HepG2 (cell line): Measurements from ENCODE around the gene GTF3C5. TPM values are rescaled to one million over a fixed set of nuclear protein-coding genes. Genes with fewer than 3 reads are reported as not detected.

Experiments
- CC2D1A ChIP-seq: sonication (generic); formaldehyde crosslinking; IDR thresholded peaks from 2 replicates; pipeline ENCODE4 v1.8.1; 2023; ENCODE audit warnings: mild to moderate bottlenecking, missing genetic modification reagents
- CENPT ChIP-seq: sonication (generic); formaldehyde crosslinking; IDR thresholded peaks from 2 replicates; pipeline ENCODE4 v1.8.0; 2022; ENCODE audit warnings: low read depth, mild to moderate bottlenecking, moderate library complexity, missing genetic modification reagents
- ETV5 ChIP-seq: IDR thresholded peaks from 2 replicates; pipeline ENCODE4 v1.6.1; 2018; ENCODE audit warnings: missing biosample characterization, missing genetic modification reagents, inconsistent platforms, borderline replicate concordance
- FOXK1 ChIP-seq: sonication (generic); formaldehyde crosslinking; IDR thresholded peaks from 2 replicates; pipeline ENCODE4 v1.4.0; 2020; ENCODE audit warnings: low read depth, missing genetic modification reagents, borderline replicate concordance
- ISX ChIP-seq: sonication (generic); formaldehyde crosslinking; conservative IDR thresholded peaks from 2 replicates; pipeline ENCODE4 v1.5.0; 2020; ENCODE audit warnings: missing genetic modification reagents
- NBN ChIP-seq: fragments of 450-650 bp; conservative IDR thresholded peaks from 2 replicates; pipeline ENCODE4 v1.6.1; 2017
- NR1H2 ChIP-seq: sonication (generic); formaldehyde crosslinking; IDR thresholded peaks from 2 replicates; pipeline ENCODE4 v1.8.1; 2022; ENCODE audit warnings: low read depth, missing genetic modification reagents, borderline replicate concordance
- RCOR2 ChIP-seq: IDR thresholded peaks from 2 replicates; pipeline ENCODE4 v1.6.1; 2016; ENCODE audit warnings: missing biosample characterization, missing genetic modification reagents
- REST ChIP-seq, 2 experiments: IDR thresholded peaks; 2 replicates each; pipeline ENCODE4 v1.6.1; 2011 to 2012; ENCODE audit warnings: low read length in 2 of 2, borderline replicate concordance in 1 of 2, low read depth in 1 of 2, mild to moderate bottlenecking in 1 of 2, moderate library complexity in 1 of 2
- RFX1 ChIP-seq: fragments of 450-650 bp; IDR thresholded peaks from 2 replicates; pipeline ENCODE4 v1.6.1; 2017
- RFXANK ChIP-seq: IDR thresholded peaks from 2 replicates; pipeline ENCODE4 v1.6.1; 2016
- RORA ChIP-seq: sonication (generic); formaldehyde crosslinking; IDR thresholded peaks from 2 replicates; pipeline ENCODE4 v1.5.0; 2020; ENCODE audit warnings: mild to moderate bottlenecking, missing genetic modification reagents, moderate library complexity
- SMAD3 ChIP-seq: sonication (generic); formaldehyde crosslinking; IDR thresholded peaks from 2 replicates; pipeline ENCODE4 v1.4.0; 2020; ENCODE audit warnings: missing genetic modification reagents
- SRSF1 ChIP-seq: fragments of 200-400 bp; formaldehyde crosslinking; optimal IDR thresholded peaks from 2 replicates; pipeline ENCODE3; 2017; ENCODE audit warnings: mild to moderate bottlenecking, low read depth, low read length, moderate library complexity
- TBX2 ChIP-seq: sonication (generic); formaldehyde crosslinking; IDR thresholded peaks from 2 replicates; pipeline ENCODE4 v1.5.0; 2020; ENCODE audit warnings: missing genetic modification reagents, mild to moderate bottlenecking, borderline replicate concordance
- THAP9 ChIP-seq: sonication (generic); formaldehyde crosslinking; IDR thresholded peaks from 2 replicates; pipeline ENCODE4; 2020; ENCODE audit warnings: missing genetic modification reagents, mild to moderate bottlenecking, borderline replicate concordance
- ZFP62 ChIP-seq: sonication (generic); formaldehyde crosslinking; IDR thresholded peaks from 2 replicates; pipeline ENCODE4 v1.4.0; 2020; ENCODE audit warnings: missing genetic modification reagents
- ZKSCAN5 ChIP-seq: sonication (generic); formaldehyde crosslinking; IDR thresholded peaks from 2 replicates; pipeline ENCODE4 v1.5.1; 2020; ENCODE audit warnings: mild to moderate bottlenecking, missing genetic modification reagents
- ZNF260 ChIP-seq: sonication (generic); formaldehyde crosslinking; IDR thresholded peaks from 2 replicates; pipeline ENCODE4 v1.4.0; 2020; ENCODE audit warnings: missing genetic modification reagents, low read depth, mild to moderate bottlenecking, borderline replicate concordance
- ZNF292 ChIP-seq: sonication (generic); formaldehyde crosslinking; IDR thresholded peaks from 2 replicates; pipeline ENCODE4 v1.8.1; 2022; ENCODE audit warnings: mild to moderate bottlenecking, low read depth, missing genetic modification reagents, borderline replicate concordance
- ZNF616 ChIP-seq: sonication (generic); formaldehyde crosslinking; IDR thresholded peaks from 2 replicates; pipeline ENCODE4 v1.5.0; 2020; ENCODE audit warnings: low read depth, mild to moderate bottlenecking, missing genetic modification reagents
- ZNF720 ChIP-seq: sonication (generic); formaldehyde crosslinking; IDR thresholded peaks from 2 replicates; pipeline ENCODE4 v1.4.0; 2020; ENCODE audit warnings: missing genetic modification reagents
- ZNF781 ChIP-seq: sonication (generic); formaldehyde crosslinking; IDR thresholded peaks from 2 replicates; pipeline ENCODE4 v1.5.1; 2020; ENCODE audit warnings: borderline replicate concordance, mild to moderate bottlenecking, missing genetic modification reagents; ENCODE audit errors: not compliant biosample characterization
- polyA plus RNA-seq, 8 experiments: library from polyadenylated mRNA; depleted of rRNA in 3 of 8; stranded (reverse) in 7 of 8; unstranded in 1 of 8; fragments of >200 nt; fragmentation: Illumina TruSeq in 4 of 8; extraction: Trizol in 4 of 8; gene quantifications; 2 replicates each; pipeline versions ENCODE4 v1.2.1 to v1.2.3, GENCODE V29; 2011 to 2016; ENCODE audit warnings: low read depth in 4 of 8, missing spikeins in 1 of 8, mixed read lengths in 1 of 8; ENCODE audit not compliant: insufficient read depth in 1 of 8
- total RNA-seq, 5 experiments: library from RNA; depleted of rRNA; stranded (reverse); fragments of >200 nt; fragmentation: Illumina TruSeq; extraction: Trizol; gene quantifications; 2 replicates each; pipeline ENCODE4 v1.2.3, GENCODE V29; 2016; ENCODE audit warnings: low read depth in 1 of 5
- TF ChIP-seq, protein P1 (sequence below): fragments of 450-650 bp; IDR thresholded peaks from 2 replicates; pipeline ENCODE4 v1.6.1; 2017; ENCODE audit warnings: mild to moderate bottlenecking

The GTF3C5 gene
- total and polyA plus RNA-seq, 2 of the 13 experiments (the other 11 are each of a cell fraction or from before 2014, with no cell fraction given) = 66.9 to 92.6 TPM

DNA sequence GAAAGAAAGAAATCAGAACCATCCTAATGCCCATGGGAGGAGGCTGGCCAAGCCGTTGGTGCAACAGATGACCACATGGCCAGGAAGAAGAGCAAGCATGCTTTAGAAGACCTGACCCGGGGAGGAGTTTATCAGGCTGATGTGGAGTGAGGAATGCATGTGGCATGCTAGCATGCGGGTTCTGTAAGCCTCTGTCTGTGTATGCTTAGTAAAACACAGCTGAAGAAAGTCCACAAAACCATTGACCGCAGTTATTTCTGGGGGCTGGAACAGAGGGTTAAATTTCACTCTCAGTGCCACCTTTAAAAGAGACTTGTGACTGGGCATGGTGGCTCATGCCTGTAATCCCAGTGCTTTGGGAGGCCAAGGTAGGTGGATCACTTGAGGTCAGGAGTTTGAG lies 33.2 kb upstream of the GTF3C5 start (continued):
- TF ChIP-seq THAP9 (CRISPR knock-in tag) (no peak), CC2D1A (CRISPR knock-in tag) (no peak), TBX2 (CRISPR knock-in tag) (peak; percentile 36; the same call in 1 of the 2 replicates), NBN (no peak), RCOR2 (CRISPR knock-in tag) (no peak), ETV5 (CRISPR knock-in tag) (no peak), RFX1 (no peak), ZNF260 (CRISPR knock-in tag) (no peak), ZNF292 (peak; percentile 61; the same call in 1 of the 2 replicates), RFXANK (no peak), SMAD3 (no peak), ZNF616 (CRISPR knock-in tag) (no peak), NR1H2 (CRISPR knock-in tag) (no peak), FOXK1 (CRISPR knock-in tag) (no peak), ZNF720 (no peak), CENPT (CRISPR knock-in tag) (no peak), REST (IDR thresholded peaks at IDR 0.05; ENCODE audit: borderline replicate concordance in 1 of 2, low read depth in 1 of 2, low read length in 2 of 2) (no peak), ISX (CRISPR knock-in tag) (no peak), SRSF1 (no peak), ZFP62 (CRISPR knock-in tag) (no peak), ZNF781 (CRISPR knock-in tag) (no peak), RORA (no peak), ZKSCAN5 (no peak)
- TF ChIP-seq, protein P1, sequence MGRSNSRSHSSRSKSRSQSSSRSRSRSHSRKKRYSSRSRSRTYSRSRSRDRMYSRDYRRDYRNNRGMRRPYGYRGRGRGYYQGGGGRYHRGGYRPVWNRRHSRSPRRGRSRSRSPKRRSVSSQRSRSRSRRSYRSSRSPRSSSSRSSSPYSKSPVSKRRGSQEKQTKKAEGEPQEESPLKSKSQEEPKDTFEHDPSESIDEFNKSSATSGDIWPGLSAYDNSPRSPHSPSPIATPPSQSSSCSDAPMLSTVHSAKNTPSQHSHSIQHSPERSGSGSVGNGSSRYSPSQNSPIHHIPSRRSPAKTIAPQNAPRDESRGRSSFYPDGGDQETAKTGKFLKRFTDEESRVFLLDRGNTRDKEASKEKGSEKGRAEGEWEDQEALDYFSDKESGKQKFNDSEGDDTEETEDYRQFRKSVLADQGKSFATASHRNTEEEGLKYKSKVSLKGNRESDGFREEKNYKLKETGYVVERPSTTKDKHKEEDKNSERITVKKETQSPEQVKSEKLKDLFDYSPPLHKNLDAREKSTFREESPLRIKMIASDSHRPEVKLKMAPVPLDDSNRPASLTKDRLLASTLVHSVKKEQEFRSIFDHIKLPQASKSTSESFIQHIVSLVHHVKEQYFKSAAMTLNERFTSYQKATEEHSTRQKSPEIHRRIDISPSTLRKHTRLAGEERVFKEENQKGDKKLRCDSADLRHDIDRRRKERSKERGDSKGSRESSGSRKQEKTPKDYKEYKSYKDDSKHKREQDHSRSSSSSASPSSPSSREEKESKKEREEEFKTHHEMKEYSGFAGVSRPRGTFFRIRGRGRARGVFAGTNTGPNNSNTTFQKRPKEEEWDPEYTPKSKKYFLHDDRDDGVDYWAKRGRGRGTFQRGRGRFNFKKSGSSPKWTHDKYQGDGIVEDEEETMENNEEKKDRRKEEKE = no peak
